Measurements from ENCODE around the gene SHCBP1.
"Not testable (repeated sequence)": the region's sequence is repeated elsewhere in the genome, so short reads cannot be mapped to it uniquely, and the experiment has no call there.

The SHCBP1 gene

GRCh38 chr16:46554435-46554834, 66.7 kb downstream of the SHCBP1 start:
- TF ChIP-seq CTCF (IDR thresholded peaks at IDR 0.05), result peak; percentile 50
- H3K4me3 ChIP-seq, result peak overlapping the region; percentile 45
- DNase-seq (ENCODE audit: low spot score); H3K27ac ChIP-seq: not testable (repeated sequence)

GRCh38 chr16:46549477-46549876, 71.7 kb downstream of the SHCBP1 start:
- TF ChIP-seq CTCF (IDR thresholded peaks at IDR 0.05), result no peak
- Histone ChIP-seq H3K4me3 (no peak overlapping the region), H3K27ac (no peak overlapping the region)
- DNase-seq (ENCODE audit: low spot score), result no peak

Measured in coronary artery (tissue), 2 donors.